Neural crest cell (in vitro differentiated cells): Measurements from ENCODE around the gene PRAC1. TPM values are rescaled to one million over a fixed set of nuclear protein-coding genes. Genes with fewer than 3 reads are reported as not detected.

Experiments used
- DNase-seq: peaks from one replicate; pipeline ENCODE4 v3.0.0; 2021; ENCODE audit warnings: low read depth, mixed read lengths, low spot score
- H3K27ac Mint-ChIP-seq: one replicate; pipeline ENCODE4 v1.8.0; 2021; ENCODE audit warnings: mild to moderate bottlenecking, mixed read lengths; ENCODE audit not compliant: unreplicated experiment
- H3K27me3 Mint-ChIP-seq: 2 replicates; pipeline ENCODE4 v1.8.0; 2021; ENCODE audit warnings: low read depth, mild to moderate bottlenecking, mixed read lengths
- H3K36me3 Mint-ChIP-seq: 2 replicates; pipeline ENCODE4 v1.8.0; 2021; ENCODE audit warnings: low read depth, mild to moderate bottlenecking, mixed read lengths
- H3K4me1 Mint-ChIP-seq: 2 replicates; pipeline ENCODE4 v1.8.0; 2021; ENCODE audit warnings: mixed read lengths
- H3K4me3 Mint-ChIP-seq: one replicate; pipeline ENCODE4 v1.8.0; 2021; ENCODE audit warnings: mild to moderate bottlenecking, mixed read lengths
- H3K9me3 Mint-ChIP-seq: 2 replicates; pipeline ENCODE4 v1.8.0; 2021; ENCODE audit warnings: mixed read lengths
- CTCF ChIP-seq: fragments of 200-600 bp; sonication (generic); conservative IDR thresholded peaks from 2 replicates; pipeline ENCODE4 v1.5.0; 2021; ENCODE audit warnings: antibody characterized with exemption, mild to moderate bottlenecking
- long read RNA-seq: library from polyadenylated mRNA; unstranded; transcript quantifications from one replicate; pipeline ENCODE4 v2.0.0, GENCODE V29; 2020
- total RNA-seq: library from RNA; stranded (reverse); gene quantifications from 2 replicates; pipeline ENCODE4 v1.2.1, GENCODE V29; 2021

The PRAC1 gene
- total RNA-seq, result not detected in 2 replicates
- long read RNA-seq, result 0 reads

GRCh38 chr17:48722201-48722907 is at the start of gene PRAC1:
TSS of gene PRAC1 (minus strand) at chr17:48722518. CDS start at chr17:48722392, 126 bp downstream.
- H3K9me3 Mint-ChIP-seq, result no peaks in the 10 kb centered on the region
- TF ChIP-seq CTCF, result no peak
- H3K36me3 Mint-ChIP-seq, result no peaks in the 10 kb centered on the region
- peaks cover 100% of the 10 kb centered on the region for H3K27me3 Mint-ChIP-seq
- no peak within 1 kb of the TSS for H3K27ac Mint-ChIP-seq
- DNase-seq, result no peak
- H3K4me1 Mint-ChIP-seq, result peaks cover 18% of the 10 kb centered on the region
- no peak within 1 kb of the TSS for H3K4me3 Mint-ChIP-seq

GRCh38 chr17:48770954-48771353 is 48.6 kb upstream of the PRAC1 start:
- Mint-ChIP-seq H3K36me3 (no peaks in the 10 kb centered on the region), H3K4me1 (no peaks in the 10 kb centered on the region), H3K9me3 (peaks cover 4% of the 10 kb centered on the region), H3K27ac (no peak overlapping the region), H3K27me3 (peaks cover 71% of the 10 kb centered on the region), H3K4me3 (no peak overlapping the region)
- DNase-seq, result no peak
- TF ChIP-seq CTCF, result no peak

- H3K9me3 Mint-ChIP-seq, result no peaks in the 10 kb centered on the region
- no peaks in the 10 kb centered on the region for H3K36me3 Mint-ChIP-seq
- no peaks in the 10 kb centered on the region for H3K4me1 Mint-ChIP-seq
- no peak overlapping the region for H3K27ac Mint-ChIP-seq
- H3K4me3 Mint-ChIP-seq, result no peak overlapping the region
- TF ChIP-seq CTCF, result no peak
- DNase-seq, result no peak
- H3K27me3 Mint-ChIP-seq, result peaks cover 76% of the 10 kb centered on the region
Measured at GRCh38 chr17:48769009-48769675, 46.8 kb upstream of the PRAC1 start.

GRCh38 chr17:48767263-48767774 is 45.0 kb upstream of the PRAC1 start:
- no peaks in the 10 kb centered on the region for H3K36me3 Mint-ChIP-seq
- H3K4me3 Mint-ChIP-seq, result no peak overlapping the region
- no peak for DNase-seq
- no peak for TF ChIP-seq CTCF
- no peak overlapping the region for H3K27ac Mint-ChIP-seq
- H3K9me3 Mint-ChIP-seq, result no peaks in the 10 kb centered on the region
- H3K4me1 Mint-ChIP-seq, result no peaks in the 10 kb centered on the region
- H3K27me3 Mint-ChIP-seq, result peaks cover 85% of the 10 kb centered on the region

- Mint-ChIP-seq H3K9me3 (no peaks in the 10 kb centered on the region), H3K27me3 (peaks cover 99% of the 10 kb centered on the region), H3K27ac (no peak overlapping the region), H3K4me1 (no peaks in the 10 kb centered on the region), H3K36me3 (no peaks in the 10 kb centered on the region), H3K4me3 (no peak overlapping the region)
- no peak for DNase-seq
- no peak for TF ChIP-seq CTCF
Measured at GRCh38 chr17:48761114-48761513, 38.8 kb upstream of the PRAC1 start.
